DOHH2 (cell line): ENCODE results near the gene PML.

Source experiments
- CTCF ChIP-seq: fragments of 200-600 bp; sonication (generic); IDR thresholded peaks from one replicate; pipeline ENCODE4 v1.5.1; 2014; ENCODE audit warnings: antibody characterized with exemption, mild to moderate bottlenecking, low read depth, low read length; ENCODE audit not compliant: poor library complexity, severe bottlenecking
- EZH2phosphoT487 ChIP-seq: fragments of 200-600 bp; sonication (generic); IDR thresholded peaks from 2 replicates; pipeline ENCODE4 v1.6.1; 2017; ENCODE audit warnings: borderline replicate concordance, mild to moderate bottlenecking, antibody characterized with exemption, low read length, moderate library complexity, mixed read lengths

GRCh38 chr15:73994413-73994883, at the start of gene PML:
- TF ChIP-seq CTCF (no peak), EZH2phosphoT487 (no peak)
